NCI-H1092 treated with DMSO at 0.1 percent for 48 hours (cell line): ENCODE data around the gene SERPINB12.

Experiments
- DNase-seq: peaks from one replicate; lab custom pipeline; 2025; lab: John Stamatoyannopoulos, UW

The SERPINB12 gene

GRCh38 chr18:63542069-63542468 is at the start of gene SERPINB12:
TSS of gene SERPINB12 (plus strand) at chr18:63542369. CDS start at chr18:63556160, 13,791 bp downstream.
- no peak for DNase-seq

DNA sequence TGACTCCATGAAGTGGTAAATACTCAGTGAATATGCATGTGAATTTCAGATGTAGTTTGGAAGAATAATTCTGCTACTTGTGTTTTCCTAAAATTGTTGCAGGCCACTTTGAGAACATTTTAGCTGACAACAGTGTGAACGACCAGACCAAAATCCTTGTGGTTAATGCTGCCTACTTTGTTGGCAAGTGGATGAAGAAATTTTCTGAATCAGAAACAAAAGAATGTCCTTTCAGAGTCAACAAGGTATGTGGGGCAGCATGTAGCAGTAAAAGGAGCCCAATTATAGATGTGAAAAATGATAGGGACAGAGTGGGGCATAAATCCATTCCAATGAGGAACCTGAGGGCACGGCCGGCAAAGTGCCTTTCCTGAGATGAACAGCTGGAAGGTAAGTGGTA is 49.3 kb upstream of the SERPINB12 start:
- DNase-seq: no peak

DNA sequence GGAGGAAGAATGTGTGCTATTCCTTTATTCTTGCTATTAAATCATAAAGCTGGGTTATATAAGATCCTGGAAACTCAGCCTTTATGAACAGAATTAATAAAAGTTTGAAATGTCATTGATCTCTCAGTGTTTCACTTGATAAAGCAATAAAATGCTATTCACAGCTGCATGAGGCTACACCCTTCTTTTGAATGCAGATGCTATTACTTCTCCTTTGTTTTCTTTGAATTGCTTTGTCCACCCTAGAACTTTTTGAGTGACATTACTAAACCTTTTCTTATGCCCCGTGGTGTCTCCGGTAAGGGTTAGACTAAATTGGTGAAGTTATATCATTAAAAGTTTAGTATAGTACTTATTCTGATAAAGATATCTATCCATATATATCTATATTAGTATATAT is 46.5 kb upstream of the SERPINB12 start:
- no peak for DNase-seq

DNA sequence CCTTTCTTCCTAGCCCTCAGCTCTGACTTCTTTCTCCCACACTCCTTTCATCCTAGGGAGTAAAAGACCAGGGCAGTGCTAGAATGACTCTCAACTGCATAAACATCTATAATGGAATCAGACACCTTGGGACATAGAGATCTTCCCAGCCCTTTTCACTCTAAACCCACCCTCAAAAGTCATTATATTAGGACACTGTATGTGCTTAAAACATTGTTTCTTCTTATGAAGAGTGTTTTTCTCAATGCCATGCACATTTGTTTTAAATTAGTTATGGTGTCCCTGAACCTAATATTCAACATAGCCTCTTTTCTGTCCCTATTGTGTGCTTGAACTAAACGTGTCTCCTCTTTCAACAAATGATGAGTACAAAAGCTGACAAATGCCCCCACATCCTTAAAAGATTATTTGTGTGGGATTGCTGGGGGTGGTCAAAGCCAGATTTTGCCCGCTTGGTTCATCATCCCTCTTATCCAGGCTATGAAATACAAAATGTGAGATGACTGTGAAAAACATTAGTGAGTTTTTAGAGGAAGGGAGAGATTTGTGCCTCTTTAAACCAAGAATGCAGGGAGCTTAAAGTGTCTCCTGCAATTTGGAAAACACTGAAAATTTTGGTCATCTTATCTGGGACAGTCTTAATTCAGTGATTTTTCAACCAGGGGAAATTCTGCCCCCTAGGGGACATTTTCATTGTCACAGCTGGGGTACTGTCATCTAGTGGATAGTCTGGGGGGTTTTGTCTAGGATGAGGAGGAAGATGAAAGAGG is 36.4 kb upstream of the SERPINB12 start:
- DNase-seq: no peak

DNA sequence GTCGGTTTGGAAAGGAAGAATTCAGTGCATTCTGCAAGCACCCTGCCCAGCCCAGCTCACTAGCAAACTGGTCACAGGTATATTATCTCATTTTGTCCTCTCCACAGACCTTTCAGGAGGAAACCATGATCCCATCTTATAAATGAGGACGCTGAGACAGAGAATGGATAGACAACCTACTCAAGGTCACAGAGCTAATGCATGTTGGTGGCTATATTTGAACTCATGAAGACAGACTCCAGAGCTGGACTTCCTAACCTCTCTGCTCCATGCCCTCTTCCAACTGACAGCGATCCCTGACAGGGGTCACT is 35.9 kb upstream of the SERPINB12 start:
- DNase-seq: no peak

DNA sequence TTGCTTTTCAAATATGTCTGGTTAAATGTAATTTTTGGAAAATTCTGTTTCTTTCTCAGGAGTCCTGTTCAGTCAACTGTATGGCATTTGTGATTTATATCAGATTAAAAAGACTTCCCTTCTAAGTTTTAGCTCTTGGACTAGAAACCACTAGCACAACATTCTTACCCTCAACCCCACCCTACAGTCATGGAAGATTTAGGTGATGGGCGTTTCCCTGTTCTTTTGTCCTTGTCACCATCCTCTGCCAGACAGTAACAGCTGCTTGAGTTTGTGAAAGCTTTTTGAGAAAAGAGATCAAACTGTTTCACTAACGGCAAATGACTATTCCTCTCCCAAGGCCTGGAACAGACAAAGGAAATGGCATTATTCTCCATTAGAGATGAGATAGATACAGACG is 33.6 kb upstream of the SERPINB12 start:
- no peak for DNase-seq

GRCh38 chr18:63511285-63511684 is 30.9 kb upstream of the SERPINB12 start:
- peak; percentile 51 for DNase-seq

DNA sequence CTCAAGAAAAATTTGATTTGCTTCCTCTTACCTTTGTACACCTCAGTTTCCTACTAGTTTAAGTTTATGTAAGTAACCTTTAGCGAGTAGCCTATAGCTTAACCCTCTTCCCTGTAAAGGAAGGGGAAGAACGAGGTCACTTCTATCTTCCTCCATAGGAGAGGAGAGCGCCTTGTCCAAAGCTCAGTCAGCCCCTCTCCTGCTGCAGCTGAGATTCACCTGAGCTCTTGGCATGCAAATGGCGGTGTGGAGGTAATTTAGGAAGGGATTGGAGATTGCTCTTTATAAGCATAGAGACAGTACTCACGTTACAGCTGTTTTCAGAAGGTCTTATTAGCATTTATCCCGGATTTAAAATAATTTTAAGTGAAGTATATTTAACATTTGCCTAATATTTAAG is 27.8 kb upstream of the SERPINB12 start:
- no peak for DNase-seq

- DNase-seq: no peak
Observed at GRCh38 chr18:63514888-63515678, 27.1 kb upstream of the SERPINB12 start.

DNA sequence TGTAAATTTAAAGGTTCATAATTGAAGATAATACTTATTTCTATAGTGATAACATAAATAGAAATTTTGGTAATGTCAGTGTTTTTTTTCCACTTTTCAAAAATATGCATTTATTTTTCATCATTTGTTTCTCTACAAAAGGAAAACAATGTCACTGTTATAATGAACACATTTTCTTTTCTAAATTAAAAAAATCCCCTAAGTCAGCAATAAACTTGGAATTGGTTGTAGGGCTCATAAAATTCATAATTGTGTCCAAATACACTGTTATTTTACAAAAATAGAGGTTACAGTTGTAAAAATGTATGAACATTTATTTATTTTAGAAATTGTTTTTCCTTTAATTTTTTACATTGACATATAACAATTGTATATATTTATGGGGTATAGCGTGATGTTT is 26.4 kb upstream of the SERPINB12 start:
- no peak for DNase-seq

DNA sequence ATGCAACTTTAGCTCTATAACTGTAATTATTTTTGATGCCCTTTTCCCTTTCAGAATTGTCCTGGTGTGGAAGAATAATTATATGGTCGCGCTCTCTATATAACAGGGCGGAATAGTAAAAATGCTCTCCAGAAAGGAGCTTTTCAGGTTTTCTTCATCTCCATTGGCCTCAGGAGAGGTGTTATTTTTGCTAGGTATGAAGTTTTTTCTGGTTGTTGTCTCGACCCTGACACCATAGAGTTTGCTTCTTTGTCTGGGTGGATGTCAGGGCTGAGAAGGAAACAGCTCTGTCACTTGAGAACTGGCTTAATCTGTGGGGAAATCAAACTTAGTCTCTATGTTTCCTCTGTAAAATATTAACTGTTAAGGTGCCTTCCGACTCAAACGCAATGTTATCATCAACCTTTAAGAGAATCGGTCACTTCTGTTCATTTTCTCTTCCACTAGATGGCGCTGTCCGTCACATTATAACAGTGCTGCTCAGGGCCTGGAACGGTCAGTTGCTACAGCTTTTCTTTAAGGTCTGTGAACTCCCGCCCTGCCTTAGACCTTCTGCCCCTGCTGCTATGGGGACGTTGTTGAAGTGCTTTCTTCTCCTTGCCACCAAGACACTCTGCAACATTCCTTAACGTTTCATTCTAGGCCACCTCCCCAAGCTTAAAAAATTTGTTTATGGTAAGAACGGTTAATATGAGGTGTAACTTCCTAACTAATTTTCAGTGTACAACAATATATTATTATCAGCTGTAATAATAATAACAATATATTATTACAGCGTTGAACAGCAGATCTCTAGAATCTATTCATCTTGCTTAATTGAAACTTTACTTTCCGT is 23.8 kb upstream of the SERPINB12 start:
- DNase-seq: peak; percentile 85

DNA sequence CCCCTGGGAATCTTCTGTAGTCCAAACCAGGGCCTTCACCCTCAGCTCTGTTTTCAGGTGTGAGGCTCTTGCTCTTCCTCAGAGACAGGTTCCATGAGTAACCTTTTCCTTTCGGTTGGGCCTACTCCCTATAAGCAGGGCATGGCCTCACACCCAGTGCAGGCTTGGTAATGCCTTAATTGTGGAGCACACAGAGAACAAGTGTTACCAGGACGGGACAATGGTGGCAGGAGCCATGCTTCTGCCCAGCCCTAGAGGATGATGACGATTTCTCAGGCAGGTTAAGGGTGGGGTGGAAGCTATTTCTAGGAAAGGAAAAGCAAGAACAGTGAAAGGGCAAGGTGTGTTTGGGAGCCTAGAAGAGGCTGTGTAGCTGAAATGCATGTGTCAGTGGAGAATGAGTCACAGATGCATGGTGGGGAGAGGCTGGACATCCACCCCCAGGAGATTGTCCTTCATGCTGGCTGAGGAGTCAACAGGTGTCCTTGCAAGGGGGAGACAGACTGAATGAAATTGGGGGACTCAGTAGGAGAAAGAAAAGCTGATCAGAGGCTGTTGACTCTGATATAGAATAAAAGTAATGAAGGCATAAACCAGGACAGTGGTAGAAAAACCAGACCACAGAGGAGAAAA is 22.0 kb upstream of the SERPINB12 start:
- no peak for DNase-seq

DNA sequence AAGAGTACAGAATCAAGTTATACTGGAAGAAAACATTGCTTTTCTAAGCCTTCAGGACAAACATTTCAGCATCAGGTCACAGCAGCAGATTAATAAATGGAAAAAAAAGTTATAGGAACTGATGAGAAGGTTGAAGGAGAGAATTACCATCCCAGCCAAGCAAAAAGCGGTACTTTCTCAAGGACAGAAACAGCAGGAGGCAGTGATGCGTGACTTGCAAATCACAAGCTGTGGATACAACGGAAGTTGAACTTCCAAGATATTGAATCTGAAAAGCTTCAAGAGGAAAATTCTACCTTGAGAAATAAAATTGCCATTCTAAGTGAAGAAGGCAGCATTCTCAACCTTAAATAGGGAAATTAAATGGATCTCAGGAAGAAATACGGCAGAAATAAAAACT is 18.5 kb upstream of the SERPINB12 start:
- no peak for DNase-seq

- DNase-seq: no peak
Observed at GRCh38 chr18:63527251-63527650, 14.9 kb upstream of the SERPINB12 start.

DNA sequence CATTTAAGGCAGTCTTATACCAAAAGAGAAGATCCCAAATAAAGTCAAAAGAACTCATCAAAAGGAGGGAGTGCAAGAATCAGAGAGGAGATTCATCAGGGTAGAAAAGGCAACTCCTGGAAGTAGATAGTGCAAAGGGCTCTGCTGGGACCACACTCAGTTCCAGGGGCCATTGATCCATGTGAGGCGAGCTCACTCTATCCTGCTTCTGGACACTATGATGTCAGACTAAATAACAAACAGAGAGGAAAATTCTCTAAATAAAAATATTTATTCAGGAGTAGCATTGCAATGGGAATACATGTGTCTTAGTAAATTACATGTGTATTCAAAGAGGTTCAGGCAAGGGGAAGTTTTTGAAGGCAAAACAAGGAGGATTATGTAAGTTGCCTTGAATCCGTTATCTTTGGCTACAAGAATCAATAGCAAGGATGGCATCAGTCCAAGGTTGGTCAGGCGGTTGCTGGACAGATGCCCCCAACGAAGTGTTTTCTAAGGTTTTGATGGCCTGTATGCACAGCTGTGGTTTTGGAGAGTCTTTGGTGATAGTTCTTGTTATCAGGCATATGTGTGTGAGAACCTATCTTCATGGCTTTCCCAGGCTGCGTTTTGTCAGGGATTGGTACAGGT is 13.2 kb upstream of the SERPINB12 start:
- peak; percentile 40 for DNase-seq

GRCh38 chr18:63532471-63532870 is 9.7 kb upstream of the SERPINB12 start:
- no peak for DNase-seq

- no peak for DNase-seq
Observed at GRCh38 chr18:63534615-63535014, 7.6 kb upstream of the SERPINB12 start.

GRCh38 chr18:63539904-63540510 is 2.2 kb upstream of the SERPINB12 start:
- no peak for DNase-seq

DNA sequence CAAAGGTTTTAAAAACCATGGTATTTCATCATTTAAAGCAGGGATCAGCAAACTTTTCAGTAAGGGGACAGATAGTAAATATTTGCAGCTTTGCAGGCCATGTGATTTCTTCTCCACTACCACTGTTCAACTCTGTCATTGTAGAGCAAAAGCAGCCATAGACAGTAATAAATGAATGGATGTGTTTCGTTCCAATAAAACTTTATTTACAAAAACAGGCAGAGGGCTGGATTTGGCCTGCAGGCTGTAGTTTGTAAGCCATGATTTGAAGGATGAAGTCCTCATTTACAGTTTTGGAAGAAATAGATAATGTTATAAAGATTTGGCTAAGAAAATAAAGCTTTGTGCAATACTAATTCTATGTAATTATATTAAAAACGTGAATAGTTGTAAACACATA is 1.8 kb downstream of the SERPINB12 start:
- DNase-seq: no peak

DNA sequence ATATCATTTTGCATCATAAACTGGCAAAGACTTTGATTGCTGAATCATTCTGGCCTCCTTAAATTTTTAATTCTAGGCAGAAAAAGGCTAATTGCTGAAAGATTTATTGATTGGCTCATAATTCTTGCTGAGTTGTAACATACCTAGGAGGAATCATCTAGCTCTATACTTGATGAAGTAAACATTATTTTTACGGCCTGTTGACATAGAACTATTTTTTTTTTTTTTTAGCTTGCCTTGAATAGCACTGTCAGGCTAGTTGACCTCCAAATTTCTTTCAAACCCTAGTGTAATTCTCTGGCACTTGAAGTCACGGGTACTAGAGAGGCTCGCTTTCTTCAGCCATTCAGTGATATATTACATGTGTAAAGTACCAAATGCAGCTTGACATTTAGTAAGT is 2.8 kb downstream of the SERPINB12 start:
- no peak for DNase-seq

DNA sequence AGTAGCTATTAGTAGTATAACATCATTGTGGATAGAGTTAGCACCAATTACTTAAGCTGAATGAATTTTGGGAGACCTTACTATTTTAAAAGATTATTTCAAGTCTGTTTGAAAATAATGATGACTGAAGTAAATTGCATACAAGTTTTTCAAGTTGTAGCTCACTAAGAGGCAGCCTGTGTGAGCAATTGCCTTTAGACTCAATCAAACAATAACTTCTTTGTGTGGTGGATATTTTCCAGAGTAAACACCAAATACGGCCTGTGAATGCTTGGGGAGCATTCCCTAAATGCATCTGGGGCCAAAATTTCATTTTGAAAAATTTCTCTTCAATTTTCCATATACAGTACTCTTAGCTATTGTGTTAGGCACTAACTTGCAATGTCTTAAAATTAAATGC is 7.9 kb downstream of the SERPINB12 start:
- no peak for DNase-seq
